Hepatocyte (in vitro differentiated cells): ENCODE measurements around the gene ZEB1. TPM values are rescaled to one million over a fixed set of nuclear protein-coding genes. Genes with fewer than 3 reads are reported as not detected.
"Not testable (repeated sequence)": the region's sequence is repeated elsewhere in the genome, so short reads cannot be mapped to it uniquely, and the experiment has no call there.

Experiments used
- DNase-seq: peaks from one replicate; pipeline ENCODE4 v3.0.0-alpha.2; 2016; ENCODE audit warnings: low spot score
- H2AFZ ChIP-seq: fragments of 200-600 bp; sonication (generic); 2 replicates; pipeline ENCODE4 v1.6.0; 2016; ENCODE audit warnings: antibody characterized with exemption, mild to moderate bottlenecking
- H3K27ac ChIP-seq: fragments of 200-600 bp; sonication (generic); 2 replicates; pipeline ENCODE4 v1.5.1; 2016; ENCODE audit warnings: mild to moderate bottlenecking
- H3K27me3 ChIP-seq: fragments of 200-600 bp; sonication (generic); 2 replicates; pipeline ENCODE4 v1.6.1; 2016
- H3K36me3 ChIP-seq: fragments of 200-600 bp; sonication (generic); replicated peaks from 2 replicates; pipeline ENCODE4 v1.5.1; 2016; ENCODE audit warnings: low read depth; ENCODE audit not compliant: insufficient read depth
- H3K4me1 ChIP-seq: fragments of 200-600 bp; sonication (generic); 2 replicates; pipeline ENCODE4 v1.5.1; 2016; ENCODE audit warnings: mild to moderate bottlenecking, moderate library complexity; ENCODE audit not compliant: insufficient read depth
- H3K4me2 ChIP-seq: fragments of 200-600 bp; sonication (generic); 2 replicates; pipeline ENCODE4 v1.6.0; 2016
- H3K4me3 ChIP-seq: fragments of 200-600 bp; sonication (generic); 2 replicates; pipeline ENCODE4 v1.5.1; 2016; ENCODE audit warnings: mild to moderate bottlenecking
- H3K79me2 ChIP-seq: fragments of 200-600 bp; sonication (generic); 2 replicates; pipeline ENCODE4 v1.6.0; 2017; ENCODE audit warnings: mild to moderate bottlenecking
- H3K9me2 ChIP-seq: fragments of 200-600 bp; sonication (generic); replicated peaks from 2 replicates; pipeline ENCODE4 v1.6.0; 2017; ENCODE audit warnings: mild to moderate bottlenecking; ENCODE audit not compliant: insufficient read depth
- H3K9me3 ChIP-seq: fragments of 200-600 bp; sonication (generic); 2 replicates; pipeline ENCODE4 v1.5.1; 2016; ENCODE audit warnings: low read depth, mild to moderate bottlenecking
- H4K20me1 ChIP-seq: fragments of 200-600 bp; sonication (generic); 2 replicates; pipeline ENCODE4 v1.6.0; 2016; ENCODE audit warnings: mild to moderate bottlenecking; ENCODE audit not compliant: insufficient read depth, poor library complexity, severe bottlenecking
- EZH2 ChIP-seq: fragments of 200-600 bp; sonication (generic); IDR thresholded peaks from 2 replicates; pipeline ENCODE4 v1.6.1; 2016; ENCODE audit warnings: antibody characterized with exemption, mild to moderate bottlenecking, borderline replicate concordance
- EZH2phosphoT487 ChIP-seq: fragments of 200-600 bp; sonication (generic); IDR thresholded peaks from one replicate; pipeline ENCODE4 v1.6.1; 2018; ENCODE audit warnings: antibody characterized with exemption, mild to moderate bottlenecking, low read depth, moderate library complexity; ENCODE audit not compliant: unreplicated experiment, severe bottlenecking
- WGBS: methylation state at CpG from one replicate; pipeline ENCODE4 v1.1.6; 2016; ENCODE audit warnings: low lambda C conversion rate; ENCODE audit errors: missing lambda C conversion rate; 5-methylcytosine and 5-hydroxymethylcytosine counted together
- polyA plus RNA-seq: library from polyadenylated mRNA; unstranded; fragments of >200 nt; fragmentation: Nextera tagmentation; extraction: Ambion mirVana; gene quantifications from 2 replicates; pipeline ENCODE4 v1.2.1, GENCODE V29; 2016
- total RNA-seq: library from RNA; depleted of rRNA; stranded (reverse); fragments of >200 nt; gene quantifications from 2 replicates; pipeline ENCODE4 v1.2.3, GENCODE V29; 2014
- TF ChIP-seq, protein P1 (sequence below): fragments of 200-600 bp; sonication (generic); IDR thresholded peaks from 2 replicates; pipeline ENCODE4 v1.5.1; 2016; ENCODE audit warnings: antibody characterized with exemption, mild to moderate bottlenecking; ENCODE audit not compliant: poor library complexity

Gene ZEB1
- total and polyA plus RNA-seq, 2 experiments from 2014 or later = 13.6 to 14.3 TPM

- no peak overlapping the region for H2AFZ ChIP-seq
- H3K4me3 ChIP-seq = no peak overlapping the region
- TF ChIP-seq, protein P1, sequence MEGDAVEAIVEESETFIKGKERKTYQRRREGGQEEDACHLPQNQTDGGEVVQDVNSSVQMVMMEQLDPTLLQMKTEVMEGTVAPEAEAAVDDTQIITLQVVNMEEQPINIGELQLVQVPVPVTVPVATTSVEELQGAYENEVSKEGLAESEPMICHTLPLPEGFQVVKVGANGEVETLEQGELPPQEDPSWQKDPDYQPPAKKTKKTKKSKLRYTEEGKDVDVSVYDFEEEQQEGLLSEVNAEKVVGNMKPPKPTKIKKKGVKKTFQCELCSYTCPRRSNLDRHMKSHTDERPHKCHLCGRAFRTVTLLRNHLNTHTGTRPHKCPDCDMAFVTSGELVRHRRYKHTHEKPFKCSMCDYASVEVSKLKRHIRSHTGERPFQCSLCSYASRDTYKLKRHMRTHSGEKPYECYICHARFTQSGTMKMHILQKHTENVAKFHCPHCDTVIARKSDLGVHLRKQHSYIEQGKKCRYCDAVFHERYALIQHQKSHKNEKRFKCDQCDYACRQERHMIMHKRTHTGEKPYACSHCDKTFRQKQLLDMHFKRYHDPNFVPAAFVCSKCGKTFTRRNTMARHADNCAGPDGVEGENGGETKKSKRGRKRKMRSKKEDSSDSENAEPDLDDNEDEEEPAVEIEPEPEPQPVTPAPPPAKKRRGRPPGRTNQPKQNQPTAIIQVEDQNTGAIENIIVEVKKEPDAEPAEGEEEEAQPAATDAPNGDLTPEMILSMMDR = no peak
- TF ChIP-seq EZH2 (no peak), EZH2phosphoT487 (no peak)
- no peak for DNase-seq
- no peaks in the 10 kb centered on the region for H3K27me3 ChIP-seq
- no peaks in the 10 kb centered on the region for H3K79me2 ChIP-seq
- H4K20me1 ChIP-seq = no peaks in the 10 kb centered on the region
- H3K9me3 ChIP-seq = no peaks in the 10 kb centered on the region
- H3K9me2 ChIP-seq = no peaks in the 10 kb centered on the region
- no peak overlapping the region for H3K4me2 ChIP-seq
- 54% methylated on average over 3 of the region's 3 CpGs for WGBS
- no peak overlapping the region for H3K27ac ChIP-seq
- H3K36me3 ChIP-seq = no peaks in the 10 kb centered on the region
- no peaks in the 10 kb centered on the region for H3K4me1 ChIP-seq
Measured at GRCh38 chr10:31536302-31536701, 217.3 kb downstream of the ZEB1 start.

- Histone ChIP-seq H3K36me3 (no peaks in the 10 kb centered on the region), H2AFZ (no peak overlapping the region), H3K79me2 (no peaks in the 10 kb centered on the region), H3K4me1 (no peaks in the 10 kb centered on the region), H3K4me2 (no peak overlapping the region), H4K20me1 (no peaks in the 10 kb centered on the region), H3K27ac (no peak overlapping the region), H3K9me2 (no peaks in the 10 kb centered on the region), H3K4me3 (no peak overlapping the region), H3K9me3 (no peaks in the 10 kb centered on the region), H3K27me3 (no peaks in the 10 kb centered on the region)
- TF ChIP-seq EZH2phosphoT487 (no peak), EZH2 (no peak)
- DNase-seq = no peak
- WGBS = 86% methylated on average over 2 of the region's 2 CpGs
Measured at GRCh38 chr10:31549896-31550295, 230.9 kb downstream of the ZEB1 start.

DNA sequence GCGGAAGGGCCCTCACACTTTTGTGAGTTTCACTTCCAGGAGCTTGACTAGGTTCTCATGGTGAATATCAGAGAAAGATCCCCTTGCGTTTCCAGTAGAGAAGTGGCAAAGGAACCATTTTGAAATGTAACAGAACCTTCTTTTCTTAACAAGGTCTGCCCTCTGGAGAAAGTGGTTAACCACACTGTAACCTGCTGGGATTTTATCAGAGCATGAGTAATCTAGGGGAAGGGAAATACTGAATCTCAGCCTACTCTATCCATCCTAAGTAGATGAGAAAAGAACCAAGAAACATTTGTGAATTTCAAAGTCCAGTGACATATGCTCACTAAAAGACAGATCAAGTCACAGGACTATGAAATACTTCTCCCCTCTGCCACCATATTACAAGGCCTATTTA, 235.5 kb downstream of the ZEB1 start:
- H3K36me3 ChIP-seq = no peaks in the 10 kb centered on the region
- DNase-seq = no peak
- 95% methylated on average over 2 of the region's 2 CpGs for WGBS
- no peaks in the 10 kb centered on the region for H3K4me1 ChIP-seq
- H3K9me2 ChIP-seq = no peaks in the 10 kb centered on the region
- H3K4me3 ChIP-seq = no peak overlapping the region
- TF ChIP-seq, protein P1 = no peak
- no peak for TF ChIP-seq EZH2phosphoT487
- no peak for TF ChIP-seq EZH2
- H3K4me2 ChIP-seq = no peak overlapping the region
- no peak overlapping the region for H3K27ac ChIP-seq
- H3K9me3 ChIP-seq = no peaks in the 10 kb centered on the region
- H4K20me1 ChIP-seq = no peaks in the 10 kb centered on the region
- no peaks in the 10 kb centered on the region for H3K27me3 ChIP-seq
- H3K79me2 ChIP-seq = no peaks in the 10 kb centered on the region
- no peak overlapping the region for H2AFZ ChIP-seq

DNA sequence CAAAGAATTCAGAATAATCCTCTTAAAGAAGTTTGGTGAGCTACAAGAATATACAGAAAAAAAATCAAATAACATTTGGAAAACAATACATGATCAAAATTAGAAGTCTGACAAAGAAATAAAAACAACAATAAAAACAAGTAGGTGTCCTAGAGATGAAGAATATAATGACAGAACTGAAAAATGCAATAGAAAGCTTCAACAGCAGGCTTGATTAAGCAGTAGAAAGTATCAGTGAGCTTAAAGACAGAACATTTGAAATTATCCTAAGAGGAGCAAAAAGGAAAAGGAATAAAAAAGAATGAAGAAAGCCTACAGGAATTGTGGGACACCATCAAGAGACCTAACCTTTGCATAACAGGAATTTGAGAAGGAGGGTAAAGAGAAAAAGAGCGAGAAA, 238.8 kb downstream of the ZEB1 start:
- Histone ChIP-seq H4K20me1 (no peaks in the 10 kb centered on the region), H3K9me2 (no peaks in the 10 kb centered on the region), H3K36me3 (no peaks in the 10 kb centered on the region), H3K27ac (no peak overlapping the region), H3K4me2 (no peak overlapping the region), H3K79me2 (no peaks in the 10 kb centered on the region), H3K9me3 (peaks cover 6% of the 10 kb centered on the region), H2AFZ (no peak overlapping the region), H3K4me3 (no peak overlapping the region), H3K4me1 (no peaks in the 10 kb centered on the region), H3K27me3 (no peaks in the 10 kb centered on the region)
- no peak for DNase-seq
- 84% methylated on average over 1 of the region's 1 CpG for WGBS
- TF ChIP-seq, protein P1 = no peak
- TF ChIP-seq EZH2 = no peak
- no peak for TF ChIP-seq EZH2phosphoT487

GRCh38 chr10:31568252-31568861, 249.3 kb downstream of the ZEB1 start:
- not testable (repeated sequence) for H3K27ac ChIP-seq, H3K4me2 ChIP-seq, H3K9me3 ChIP-seq, H4K20me1 ChIP-seq, H3K9me2 ChIP-seq, H3K4me3 ChIP-seq, H2AFZ ChIP-seq, DNase-seq, H3K27me3 ChIP-seq, H3K79me2 ChIP-seq, H3K4me1 ChIP-seq, H3K36me3 ChIP-seq
- 77% methylated on average over 3 of the region's 3 CpGs for WGBS
